H1 (cell line): Measurements from ENCODE around the gene STRIP2. TPM values are rescaled to one million over a fixed set of nuclear protein-coding genes. Genes with fewer than 3 reads are reported as not detected.

Source experiments
- ASH2L ChIP-seq: fragments of 200-600, 300-600 bp; sonication (generic); IDR thresholded peaks from one replicate; pipeline ENCODE4 v1.7.1; 2017; ENCODE audit warnings: low read length
- BACH1 ChIP-seq: IDR thresholded peaks from 2 replicates; pipeline ENCODE4 v1.6.1; 2012; ENCODE audit warnings: low read length, improper control_type of control experiment
- BRCA1 ChIP-seq: IDR thresholded peaks from 2 replicates; pipeline ENCODE4 v1.6.1; 2012; ENCODE audit warnings: low read depth, low read length, improper control_type of control experiment
- CHD1 ChIP-seq: IDR thresholded peaks from 2 replicates; pipeline ENCODE4 v1.6.1; 2012; ENCODE audit warnings: low read depth, low read length, improper control_type of control experiment
- CHD7 ChIP-seq: fragments of 300-600 bp; sonication (generic); IDR thresholded peaks from 2 replicates; pipeline ENCODE4 v1.7.1; 2012; ENCODE audit warnings: low read length, moderate library complexity, mild to moderate bottlenecking, inconsistent platforms; ENCODE audit not compliant: insufficient replicate concordance
- RXRA ChIP-seq: IDR thresholded peaks from 2 replicates; pipeline ENCODE4 v1.6.1; 2011; ENCODE audit warnings: low read depth, mild to moderate bottlenecking, low read length, moderate library complexity; ENCODE audit not compliant: insufficient read depth
- polyA plus RNA-seq, 7 experiments: library from polyadenylated mRNA; depleted of rRNA in 3 of 7; stranded (reverse) in 5 of 7; unstranded in 2 of 7; fragments of >200 nt in 5 of 7; fragments of 200-250 nt in 2 of 7; gene quantifications; 1 replicate in 5 of 7; 2 replicates in 1 of 7; 4 replicates in 1 of 7; pipeline versions ENCODE4 v1.2.1 to v1.2.3, GENCODE V29; 2011 to 2013; ENCODE audit warnings: missing spikeins in 2 of 7, mixed read lengths in 2 of 7
- total RNA-seq: library from RNA; stranded (reverse); fragmentation: NEBNext Ultra II Directional; extraction: Animal tissue kit (Norgen Biotek cat#: 25700); gene quantifications from 2 replicates; pipeline ENCODE4 v1.2.1, GENCODE V29; 2021

Gene STRIP2
- total and polyA plus RNA-seq, 2 of the 8 experiments (the other 6 are each of a cell fraction or from before 2014, with no cell fraction given), result 5.3 to 8.2 TPM

GRCh38 chr7:129531721-129532120 is 97.5 kb downstream of the STRIP2 start (continued):
- TF ChIP-seq CHD7, result no peak
- TF ChIP-seq CHD1, result no peak
- TF ChIP-seq RXRA, result no peak
- TF ChIP-seq BRCA1, result no peak
- no peak for TF ChIP-seq BACH1
- TF ChIP-seq ASH2L, result no peak
